Mesendoderm (in vitro differentiated cells): ENCODE data around the gene RLBP1.
A peak's percentile ranks its signal among the peaks of the same experiment; 100 is the strongest.

Experiments used
- DNase-seq: peaks from one replicate; pipeline ENCODE4 v3.0.0; 2013
- H2AK5ac ChIP-seq: 2 replicates; pipeline ENCODE4 v1.6.1; 2013; ENCODE audit warnings: low read length, inconsistent platforms
- H2BK120ac ChIP-seq: 2 replicates; pipeline ENCODE4 v1.6.1; 2013; ENCODE audit warnings: low read depth, mild to moderate bottlenecking, low read length, moderate library complexity, mixed read lengths
- H2BK15ac ChIP-seq: replicated peaks from 2 replicates; pipeline ENCODE4 v1.6.1; 2013; ENCODE audit warnings: low read depth, mild to moderate bottlenecking, moderate library complexity
- H2BK5ac ChIP-seq: 2 replicates; pipeline ENCODE4 v1.6.1; 2013; ENCODE audit warnings: low read length, inconsistent platforms
- H3K18ac ChIP-seq: 2 replicates; pipeline ENCODE4 v1.6.1; 2013; ENCODE audit warnings: mild to moderate bottlenecking, low read length, mixed read lengths
- H3K23ac ChIP-seq: one replicate; pipeline ENCODE4 v1.6.1; 2013; ENCODE audit warnings: low read length
- H3K27ac ChIP-seq: 2 replicates; pipeline ENCODE4 v1.5.1; 2013; ENCODE audit warnings: low read depth, mild to moderate bottlenecking, inconsistent platforms, low read length, moderate library complexity
- H3K27me3 ChIP-seq: 2 replicates; pipeline ENCODE4 v1.6.1; 2013; ENCODE audit warnings: low read length, control low read depth, mild to moderate bottlenecking, inconsistent platforms; ENCODE audit not compliant: insufficient read depth, poor library complexity
- H3K36me3 ChIP-seq: 2 replicates; pipeline ENCODE4 v1.6.1; 2013; ENCODE audit warnings: low read length, inconsistent platforms; ENCODE audit not compliant: control insufficient read depth, insufficient read depth
- H3K4ac ChIP-seq: one replicate; pipeline ENCODE4 v1.6.1; 2013; ENCODE audit warnings: low read depth, mild to moderate bottlenecking, low read length, moderate library complexity
- H3K4me1 ChIP-seq: 2 replicates; pipeline ENCODE4 v1.6.1; 2013; ENCODE audit warnings: low read depth, low read length, inconsistent platforms; ENCODE audit not compliant: control insufficient read depth
- H3K4me2 ChIP-seq: 2 replicates; pipeline ENCODE4 v1.6.1; 2013; ENCODE audit warnings: low read length
- H3K4me3 ChIP-seq: 2 replicates; pipeline ENCODE4 v1.5.1; 2013; ENCODE audit warnings: mild to moderate bottlenecking, low read length
- H3K56ac ChIP-seq: one replicate; pipeline ENCODE4 v1.6.1; 2013; ENCODE audit warnings: low read length
- H3K79me1 ChIP-seq: 2 replicates; pipeline ENCODE4 v1.6.1; 2013; ENCODE audit warnings: low read length, inconsistent platforms
- H3K79me2 ChIP-seq: 2 replicates; pipeline ENCODE4 v1.6.1; 2013; ENCODE audit warnings: mild to moderate bottlenecking, low read length; ENCODE audit not compliant: control insufficient read depth, insufficient read depth
- H3K9ac ChIP-seq: 2 replicates; pipeline ENCODE4 v1.6.1; 2013; ENCODE audit warnings: low read length, inconsistent platforms
- H4K5ac ChIP-seq: one replicate; pipeline ENCODE4 v1.6.1; 2013; ENCODE audit warnings: low read length
- H4K8ac ChIP-seq: one replicate; pipeline ENCODE4 v1.6.1; 2013; ENCODE audit warnings: low read depth, mild to moderate bottlenecking, control low read depth, low read length, moderate library complexity
- WGBS: extraction: QIAGEN DNeasy Blood & Tissue Kit; methylation state at CpG from one replicate; pipeline ENCODE4 v1.1.7; 2013; ENCODE audit warnings: low lambda C conversion rate, missing lambda C conversion rate; ENCODE audit not compliant: insufficient coverage; ENCODE audit errors: extremely low coverage; 5-methylcytosine and 5-hydroxymethylcytosine counted together

Gene RLBP1

GRCh38 chr15:89177116-89177515 is 44.3 kb downstream of the RLBP1 start:
- H3K36me3 ChIP-seq: peaks cover 1% of the 10 kb centered on the region
- DNase-seq: no peak
- no peak overlapping the region for H3K27ac ChIP-seq
- H3K18ac ChIP-seq: no peak overlapping the region
- no peaks in the 10 kb centered on the region for H3K79me2 ChIP-seq
- H3K4ac ChIP-seq: no peak overlapping the region
- no CpG with 5 or more reads among the region's 12 CpGs for WGBS
- H2BK120ac ChIP-seq: no peak overlapping the region
- no peak overlapping the region for H2BK5ac ChIP-seq
- no peak overlapping the region for H4K5ac ChIP-seq
- H4K8ac ChIP-seq: no peak overlapping the region
- H3K4me3 ChIP-seq: no peak overlapping the region
- no peaks in the 10 kb centered on the region for H3K79me1 ChIP-seq
- H3K4me2 ChIP-seq: no peak overlapping the region
- H3K56ac ChIP-seq: no peak overlapping the region
- H3K27me3 ChIP-seq: no peaks in the 10 kb centered on the region
- H2AK5ac ChIP-seq: no peak overlapping the region
- H2BK15ac ChIP-seq: no peak overlapping the region
- no peak overlapping the region for H3K9ac ChIP-seq
- H3K23ac ChIP-seq: no peak overlapping the region
- no peaks in the 10 kb centered on the region for H3K4me1 ChIP-seq

GRCh38 chr15:89175617-89176191 is 45.7 kb downstream of the RLBP1 start:
- Histone ChIP-seq H3K56ac (no peak overlapping the region), H3K79me2 (no peaks in the 10 kb centered on the region), H2BK120ac (no peak overlapping the region), H3K4me3 (no peak overlapping the region), H3K4me1 (no peaks in the 10 kb centered on the region), H2BK5ac (no peak overlapping the region), H4K5ac (no peak overlapping the region), H3K9ac (no peak overlapping the region), H3K4ac (no peak overlapping the region), H3K23ac (no peak overlapping the region), H3K27me3 (no peaks in the 10 kb centered on the region), H3K27ac (no peak overlapping the region), H3K4me2 (no peak overlapping the region), H3K18ac (no peak overlapping the region), H2BK15ac (no peak overlapping the region), H3K36me3 (peaks cover 1% of the 10 kb centered on the region), H2AK5ac (no peak overlapping the region), H4K8ac (no peak overlapping the region), H3K79me1 (no peaks in the 10 kb centered on the region)
- WGBS: no CpG with 5 or more reads among the region's 13 CpGs
- no peak for DNase-seq

GRCh38 chr15:89174476-89174875 is 46.9 kb downstream of the RLBP1 start:
- Histone ChIP-seq H3K4me3 (no peak overlapping the region), H2BK120ac (no peak overlapping the region), H3K79me2 (no peaks in the 10 kb centered on the region), H3K27ac (no peak overlapping the region), H2BK5ac (no peak overlapping the region), H3K27me3 (no peaks in the 10 kb centered on the region), H3K36me3 (peaks cover 1% of the 10 kb centered on the region), H3K79me1 (no peaks in the 10 kb centered on the region), H3K4me2 (no peak overlapping the region), H3K4me1 (no peaks in the 10 kb centered on the region), H4K8ac (no peak overlapping the region), H2BK15ac (no peak overlapping the region), H2AK5ac (no peak overlapping the region), H3K23ac (no peak overlapping the region), H3K9ac (no peak overlapping the region), H3K56ac (no peak overlapping the region), H4K5ac (no peak overlapping the region), H3K4ac (no peak overlapping the region), H3K18ac (no peak overlapping the region)
- no peak for DNase-seq
- no CpG with 5 or more reads among the region's 5 CpGs for WGBS

GRCh38 chr15:89172921-89173320 is 48.5 kb downstream of the RLBP1 start:
- no CpG with 5 or more reads among the region's 2 CpGs for WGBS
- Histone ChIP-seq H3K36me3 (peaks cover under 1% of the 10 kb centered on the region), H3K4ac (no peak overlapping the region), H3K27me3 (no peaks in the 10 kb centered on the region), H3K9ac (no peak overlapping the region), H2AK5ac (no peak overlapping the region), H4K5ac (no peak overlapping the region), H3K4me1 (no peaks in the 10 kb centered on the region), H3K4me3 (no peak overlapping the region), H3K27ac (no peak overlapping the region), H3K79me2 (no peaks in the 10 kb centered on the region), H3K79me1 (no peaks in the 10 kb centered on the region), H3K23ac (no peak overlapping the region), H2BK120ac (no peak overlapping the region), H3K4me2 (no peak overlapping the region), H4K8ac (no peak overlapping the region), H3K56ac (no peak overlapping the region), H2BK15ac (no peak overlapping the region), H2BK5ac (no peak overlapping the region), H3K18ac (no peak overlapping the region)
- no peak for DNase-seq

GRCh38 chr15:89171136-89172072 is 50.0 kb downstream of the RLBP1 start:
- H2AK5ac ChIP-seq: no peak overlapping the region

More at GRCh38 chr15:89171136-89172072, 50.0 kb downstream of the RLBP1 start:
- H3K27me3 ChIP-seq: no peaks in the 10 kb centered on the region
- H3K4me3 ChIP-seq: no peak overlapping the region
- H3K56ac ChIP-seq: no peak overlapping the region
- no peaks in the 10 kb centered on the region for H3K36me3 ChIP-seq
- H3K4me2 ChIP-seq: no peak overlapping the region
- H4K5ac ChIP-seq: no peak overlapping the region
- H3K9ac ChIP-seq: no peak overlapping the region
- no peak overlapping the region for H2BK5ac ChIP-seq
- peak; percentile 86 for DNase-seq
- no peak overlapping the region for H3K4ac ChIP-seq
- no peak overlapping the region for H3K23ac ChIP-seq
- no peak overlapping the region for H4K8ac ChIP-seq
- WGBS: no CpG with 5 or more reads among the region's 12 CpGs
- H3K4me1 ChIP-seq: peaks cover 3% of the 10 kb centered on the region
- H3K27ac ChIP-seq: no peak overlapping the region
- no peaks in the 10 kb centered on the region for H3K79me1 ChIP-seq
- no peak overlapping the region for H3K18ac ChIP-seq
- H3K79me2 ChIP-seq: no peaks in the 10 kb centered on the region
- H2BK15ac ChIP-seq: no peak overlapping the region
- no peak overlapping the region for H2BK120ac ChIP-seq
